Middle frontal gyrus (tissue), 1 donor: ENCODE results near the gene GBP1.
"Not testable (repeated sequence)": the region's sequence is repeated elsewhere in the genome, so short reads cannot be mapped to it uniquely, and the experiment has no call there.

Experiments
- DNase-seq: peaks from one replicate; pipeline ENCODE4 v3.0.0-alpha.2; 2015; ENCODE audit warnings: low spot score; ENCODE audit errors: extremely low spot score

Gene GBP1

GRCh38 chr1:89051300-89051954 is 13.6 kb downstream of the GBP1 start:
- no peak for DNase-seq

- no peak for DNase-seq
Observed at GRCh38 chr1:89050649-89051033, 14.4 kb downstream of the GBP1 start.

- not testable (repeated sequence) for DNase-seq
Observed at GRCh38 chr1:89049901-89050648, 14.9 kb downstream of the GBP1 start.

GRCh38 chr1:89049187-89049586 is 15.8 kb downstream of the GBP1 start:
- DNase-seq = not testable (repeated sequence)

GRCh38 chr1:89047734-89048133 is 17.3 kb downstream of the GBP1 start:
- no peak for DNase-seq

- not testable (repeated sequence) for DNase-seq
Observed at GRCh38 chr1:89046318-89047183, 18.5 kb downstream of the GBP1 start.

GRCh38 chr1:89044970-89045721 is 19.9 kb downstream of the GBP1 start:
- no peak for DNase-seq

- DNase-seq = no peak
Observed at GRCh38 chr1:89043940-89044339, 21.1 kb downstream of the GBP1 start.

GRCh38 chr1:89042491-89042890 is 22.5 kb downstream of the GBP1 start:
- DNase-seq = no peak

GRCh38 chr1:89041721-89042120 is 23.3 kb downstream of the GBP1 start:
- no peak for DNase-seq

GRCh38 chr1:89041119-89041641 is 23.8 kb downstream of the GBP1 start:
- DNase-seq = no peak

- DNase-seq = no peak
Observed at GRCh38 chr1:89040315-89040626, 24.7 kb downstream of the GBP1 start.

GRCh38 chr1:89037186-89037585 is 27.8 kb downstream of the GBP1 start:
- DNase-seq = no peak

- DNase-seq = no peak
Observed at GRCh38 chr1:89035080-89035479, 29.9 kb downstream of the GBP1 start.

- not testable (repeated sequence) for DNase-seq
Observed at GRCh38 chr1:89034004-89034403, 31.0 kb downstream of the GBP1 start.

GRCh38 chr1:89029051-89029450 is 36.0 kb downstream of the GBP1 start:
- not testable (repeated sequence) for DNase-seq

GRCh38 chr1:89025928-89026327 is 39.1 kb downstream of the GBP1 start:
- DNase-seq = no peak

- DNase-seq = no peak
Observed at GRCh38 chr1:89023026-89023425, 42.0 kb downstream of the GBP1 start.

GRCh38 chr1:89022167-89022959 is 42.6 kb downstream of the GBP1 start, which contains the start of gene GBP3:
GBP3 (minus strand) TSS chr1:89022866; CDS start chr1:89020721, 2,145 bp downstream.
- DNase-seq = no peak

- DNase-seq = not testable (repeated sequence)
Observed at GRCh38 chr1:89018318-89018717, 46.7 kb downstream of the GBP1 start.
